HL-60 (cell line): ENCODE data around the gene USH2A.

Experiments used
- DNase-seq, 2 experiments: peaks; one replicate each; pipeline ENCODE4 v3.0.0-alpha.2; 2010 to 2020; ENCODE audit warnings: low read depth in 1 of 2, low spot score in 1 of 2
- H3K27ac ChIP-seq: fragments of 250-450 bp; sonication (Bioruptor Pico); replicated peaks from 2 replicates; pipeline ENCODE4 v1.5.1; 2020; ENCODE audit warnings: mild to moderate bottlenecking, moderate library complexity
- H3K27me3 ChIP-seq: fragments of 250-450 bp; sonication (Bioruptor Pico); 2 replicates; pipeline ENCODE4 v1.5.1; 2021; ENCODE audit warnings: mild to moderate bottlenecking, moderate library complexity; ENCODE audit not compliant: insufficient read depth, poor library complexity, severe bottlenecking
- H3K4me3 ChIP-seq: replicated peaks from 2 replicates; pipeline ENCODE4 v1.5.1; 2011; ENCODE audit warnings: mild to moderate bottlenecking, control low read depth, low read length; ENCODE audit not compliant: insufficient read depth
- GABPA ChIP-seq: IDR thresholded peaks from 2 replicates; pipeline ENCODE4 v1.6.1; 2012; ENCODE audit warnings: low read depth
- POLR2AphosphoS5 ChIP-seq: IDR thresholded peaks from 2 replicates; pipeline ENCODE4 v1.6.1; 2012; ENCODE audit warnings: low read depth
- SPI1 ChIP-seq: IDR thresholded peaks from 2 replicates; pipeline ENCODE4 v1.6.1; 2012; ENCODE audit warnings: low read depth, mild to moderate bottlenecking, borderline replicate concordance
- TF ChIP-seq, protein P1 (sequence below): IDR thresholded peaks from 2 replicates; pipeline ENCODE4 v1.6.1; 2012; ENCODE audit warnings: low read depth; ENCODE audit not compliant: insufficient replicate concordance
- TF ChIP-seq, protein P2 (sequence below): IDR thresholded peaks from one replicate; pipeline ENCODE4 v1.5.1; 2011; ENCODE audit warnings: low read length, control low read depth, inconsistent platforms; ENCODE audit not compliant: insufficient read depth

The USH2A gene

DNA sequence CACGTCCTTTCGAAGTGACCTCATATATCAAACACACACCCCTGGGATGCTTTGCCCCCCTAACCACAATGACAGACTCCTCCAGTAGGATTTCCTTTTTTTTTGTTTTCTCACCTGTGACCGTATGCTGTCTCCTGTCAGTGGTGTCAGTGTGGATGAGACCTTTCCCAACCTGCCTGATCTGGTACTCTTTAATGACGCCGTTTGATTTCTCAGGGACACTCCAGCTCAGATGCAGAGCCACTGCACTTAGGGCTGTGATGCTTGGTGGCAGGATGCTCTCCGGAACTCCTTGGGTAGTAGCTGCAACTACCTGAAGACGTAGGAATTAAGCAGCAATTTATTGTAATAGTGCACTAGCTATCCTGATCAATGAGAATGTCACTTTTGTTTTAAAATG lies 643.5 kb downstream of the USH2A start:
- no peak for DNase-seq
- Histone ChIP-seq H3K27ac (no peak overlapping the region), H3K27me3 (no peaks in the 10 kb centered on the region), H3K4me3 (no peak overlapping the region)
- TF ChIP-seq SPI1 (no peak), GABPA (no peak), POLR2AphosphoS5 (no peak)
- TF ChIP-seq, protein P1, sequence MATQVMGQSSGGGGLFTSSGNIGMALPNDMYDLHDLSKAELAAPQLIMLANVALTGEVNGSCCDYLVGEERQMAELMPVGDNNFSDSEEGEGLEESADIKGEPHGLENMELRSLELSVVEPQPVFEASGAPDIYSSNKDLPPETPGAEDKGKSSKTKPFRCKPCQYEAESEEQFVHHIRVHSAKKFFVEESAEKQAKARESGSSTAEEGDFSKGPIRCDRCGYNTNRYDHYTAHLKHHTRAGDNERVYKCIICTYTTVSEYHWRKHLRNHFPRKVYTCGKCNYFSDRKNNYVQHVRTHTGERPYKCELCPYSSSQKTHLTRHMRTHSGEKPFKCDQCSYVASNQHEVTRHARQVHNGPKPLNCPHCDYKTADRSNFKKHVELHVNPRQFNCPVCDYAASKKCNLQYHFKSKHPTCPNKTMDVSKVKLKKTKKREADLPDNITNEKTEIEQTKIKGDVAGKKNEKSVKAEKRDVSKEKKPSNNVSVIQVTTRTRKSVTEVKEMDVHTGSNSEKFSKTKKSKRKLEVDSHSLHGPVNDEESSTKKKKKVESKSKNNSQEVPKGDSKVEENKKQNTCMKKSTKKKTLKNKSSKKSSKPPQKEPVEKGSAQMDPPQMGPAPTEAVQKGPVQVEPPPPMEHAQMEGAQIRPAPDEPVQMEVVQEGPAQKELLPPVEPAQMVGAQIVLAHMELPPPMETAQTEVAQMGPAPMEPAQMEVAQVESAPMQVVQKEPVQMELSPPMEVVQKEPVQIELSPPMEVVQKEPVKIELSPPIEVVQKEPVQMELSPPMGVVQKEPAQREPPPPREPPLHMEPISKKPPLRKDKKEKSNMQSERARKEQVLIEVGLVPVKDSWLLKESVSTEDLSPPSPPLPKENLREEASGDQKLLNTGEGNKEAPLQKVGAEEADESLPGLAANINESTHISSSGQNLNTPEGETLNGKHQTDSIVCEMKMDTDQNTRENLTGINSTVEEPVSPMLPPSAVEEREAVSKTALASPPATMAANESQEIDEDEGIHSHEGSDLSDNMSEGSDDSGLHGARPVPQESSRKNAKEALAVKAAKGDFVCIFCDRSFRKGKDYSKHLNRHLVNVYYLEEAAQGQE: no peak
- TF ChIP-seq, protein P2, sequence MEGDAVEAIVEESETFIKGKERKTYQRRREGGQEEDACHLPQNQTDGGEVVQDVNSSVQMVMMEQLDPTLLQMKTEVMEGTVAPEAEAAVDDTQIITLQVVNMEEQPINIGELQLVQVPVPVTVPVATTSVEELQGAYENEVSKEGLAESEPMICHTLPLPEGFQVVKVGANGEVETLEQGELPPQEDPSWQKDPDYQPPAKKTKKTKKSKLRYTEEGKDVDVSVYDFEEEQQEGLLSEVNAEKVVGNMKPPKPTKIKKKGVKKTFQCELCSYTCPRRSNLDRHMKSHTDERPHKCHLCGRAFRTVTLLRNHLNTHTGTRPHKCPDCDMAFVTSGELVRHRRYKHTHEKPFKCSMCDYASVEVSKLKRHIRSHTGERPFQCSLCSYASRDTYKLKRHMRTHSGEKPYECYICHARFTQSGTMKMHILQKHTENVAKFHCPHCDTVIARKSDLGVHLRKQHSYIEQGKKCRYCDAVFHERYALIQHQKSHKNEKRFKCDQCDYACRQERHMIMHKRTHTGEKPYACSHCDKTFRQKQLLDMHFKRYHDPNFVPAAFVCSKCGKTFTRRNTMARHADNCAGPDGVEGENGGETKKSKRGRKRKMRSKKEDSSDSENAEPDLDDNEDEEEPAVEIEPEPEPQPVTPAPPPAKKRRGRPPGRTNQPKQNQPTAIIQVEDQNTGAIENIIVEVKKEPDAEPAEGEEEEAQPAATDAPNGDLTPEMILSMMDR: no peak

- Histone ChIP-seq H3K4me3 (no peak overlapping the region), H3K27me3 (no peaks in the 10 kb centered on the region), H3K27ac (no peak overlapping the region)
- no peak for TF ChIP-seq GABPA
- no peak for TF ChIP-seq POLR2AphosphoS5
- TF ChIP-seq, protein P1: no peak
- no peak for TF ChIP-seq SPI1
- TF ChIP-seq, protein P2: no peak
- no peak for DNase-seq
These were observed 645.8 kb downstream of the USH2A start for GRCh38 chr1:215777370-215777925.

DNA sequence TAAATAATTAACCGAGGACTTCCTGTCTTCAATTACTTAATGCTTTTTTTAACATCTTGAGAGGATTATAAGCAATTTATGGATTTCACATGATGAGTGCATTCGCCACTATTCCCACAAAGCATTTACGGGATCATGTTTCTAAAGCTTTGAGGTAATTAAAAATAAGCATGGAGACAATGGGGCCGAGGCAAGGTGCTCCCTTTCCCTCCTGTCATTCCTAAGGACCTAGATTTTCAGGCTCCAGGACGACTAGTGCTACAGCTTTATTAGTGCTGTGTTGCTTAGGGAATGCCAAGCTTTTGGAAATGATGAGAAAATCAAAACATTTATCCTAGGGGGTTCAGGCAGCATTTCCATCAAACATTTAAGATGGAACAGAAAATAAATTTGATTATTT lies 646.9 kb downstream of the USH2A start:
- TF ChIP-seq, protein P1: no peak
- no peak for TF ChIP-seq GABPA
- TF ChIP-seq, protein P2: no peak
- TF ChIP-seq POLR2AphosphoS5: no peak
- TF ChIP-seq SPI1: no peak
- Histone ChIP-seq H3K27ac (no peak overlapping the region), H3K4me3 (no peak overlapping the region), H3K27me3 (no peaks in the 10 kb centered on the region)
- no peak for DNase-seq
